PC-9 (cell line): ENCODE results near the gene CNR1.

Experiments used
- CTCF ChIP-seq: fragments of 200-600 bp; sonication (generic); conservative IDR thresholded peaks from 2 replicates; pipeline ENCODE4 v1.6.1; 2017; ENCODE audit warnings: mixed run types, antibody characterized with exemption, mild to moderate bottlenecking, moderate library complexity
- EZH2 ChIP-seq: fragments of 200-600 bp; sonication (generic); IDR thresholded peaks from 2 replicates; pipeline ENCODE4 v1.8.0; 2017; ENCODE audit warnings: antibody characterized with exemption, low read depth

GRCh38 chr6:88164061-88164460 lies 2.1 kb downstream of the CNR1 start:
- TF ChIP-seq CTCF, result no peak
- TF ChIP-seq EZH2, result no peak
